HG02840 (cell line): ENCODE measurements around the gene DNAJC6.

Experiments used
- ATAC-seq: cut with Tn5 transposase; IDR thresholded peaks from one replicate; pipeline ENCODE4 v1.9.1; 2021; ENCODE audit warnings: mild to moderate bottlenecking, moderate library complexity, moderate number of reproducible peaks; ENCODE audit not compliant: unreplicated experiment, low FRiP score

DNAJC6 gene

GRCh38 chr1:65309304-65310077 lies at the start of gene DNAJC6:
TSS of gene DNAJC6 (plus strand) at chr1:65309543. CDS start at chr1:65309746, 203 bp downstream.
- no peak for ATAC-seq

GRCh38 chr1:65259816-65260215 lies 49.5 kb upstream of the DNAJC6 start:
- ATAC-seq, result no peak

- ATAC-seq, result no peak
Measured at GRCh38 chr1:65260851-65261473, 48.4 kb upstream of the DNAJC6 start.

- no peak for ATAC-seq
Measured at GRCh38 chr1:65263286-65263685, 46.1 kb upstream of the DNAJC6 start.

GRCh38 chr1:65264197-65264929 lies 45.0 kb upstream of the DNAJC6 start:
- no peak for ATAC-seq

GRCh38 chr1:65265296-65265650 lies 44.1 kb upstream of the DNAJC6 start:
- ATAC-seq, result no peak

GRCh38 chr1:65265651-65266351 lies 43.5 kb upstream of the DNAJC6 start:
- ATAC-seq, result no peak

GRCh38 chr1:65266476-65266875 lies 42.9 kb upstream of the DNAJC6 start:
- no peak for ATAC-seq

GRCh38 chr1:65267271-65267670 lies 42.1 kb upstream of the DNAJC6 start:
- ATAC-seq, result no peak

- no peak for ATAC-seq
Measured at GRCh38 chr1:65267683-65268082, 41.7 kb upstream of the DNAJC6 start.

GRCh38 chr1:65269612-65270011 lies 39.7 kb upstream of the DNAJC6 start:
- no peak for ATAC-seq

- ATAC-seq, result no peak
Measured at GRCh38 chr1:65276197-65276939, 33.0 kb upstream of the DNAJC6 start.

- no peak for ATAC-seq
Measured at GRCh38 chr1:65277605-65278347, 31.6 kb upstream of the DNAJC6 start.

- ATAC-seq, result no peak
Measured at GRCh38 chr1:65278376-65279069, 30.8 kb upstream of the DNAJC6 start.

- no peak for ATAC-seq
Measured at GRCh38 chr1:65279070-65279779, 30.1 kb upstream of the DNAJC6 start.

GRCh38 chr1:65281846-65282245 lies 27.5 kb upstream of the DNAJC6 start:
- no peak for ATAC-seq

GRCh38 chr1:65284229-65284628 lies 25.1 kb upstream of the DNAJC6 start:
- ATAC-seq, result no peak

GRCh38 chr1:65289449-65289848 lies 19.9 kb upstream of the DNAJC6 start:
- no peak for ATAC-seq
